Bronchus fibroblast of lung (primary cell): ENCODE results near the gene ZFP36L2. TPM values are rescaled to one million over a fixed set of nuclear protein-coding genes. Genes with fewer than 3 reads are reported as not detected.

Source experiments
- total RNA-seq: library from RNA; depleted of rRNA; stranded (reverse); fragments of >200 nt; gene quantifications from 2 replicates; pipeline ENCODE4 v1.2.3, GENCODE V29; 2015

ZFP36L2 gene, protein sequence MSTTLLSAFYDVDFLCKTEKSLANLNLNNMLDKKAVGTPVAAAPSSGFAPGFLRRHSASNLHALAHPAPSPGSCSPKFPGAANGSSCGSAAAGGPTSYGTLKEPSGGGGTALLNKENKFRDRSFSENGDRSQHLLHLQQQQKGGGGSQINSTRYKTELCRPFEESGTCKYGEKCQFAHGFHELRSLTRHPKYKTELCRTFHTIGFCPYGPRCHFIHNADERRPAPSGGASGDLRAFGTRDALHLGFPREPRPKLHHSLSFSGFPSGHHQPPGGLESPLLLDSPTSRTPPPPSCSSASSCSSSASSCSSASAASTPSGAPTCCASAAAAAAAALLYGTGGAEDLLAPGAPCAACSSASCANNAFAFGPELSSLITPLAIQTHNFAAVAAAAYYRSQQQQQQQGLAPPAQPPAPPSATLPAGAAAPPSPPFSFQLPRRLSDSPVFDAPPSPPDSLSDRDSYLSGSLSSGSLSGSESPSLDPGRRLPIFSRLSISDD
- 19.3 and 20.8 TPM in 2 replicates for total RNA-seq

DNA sequence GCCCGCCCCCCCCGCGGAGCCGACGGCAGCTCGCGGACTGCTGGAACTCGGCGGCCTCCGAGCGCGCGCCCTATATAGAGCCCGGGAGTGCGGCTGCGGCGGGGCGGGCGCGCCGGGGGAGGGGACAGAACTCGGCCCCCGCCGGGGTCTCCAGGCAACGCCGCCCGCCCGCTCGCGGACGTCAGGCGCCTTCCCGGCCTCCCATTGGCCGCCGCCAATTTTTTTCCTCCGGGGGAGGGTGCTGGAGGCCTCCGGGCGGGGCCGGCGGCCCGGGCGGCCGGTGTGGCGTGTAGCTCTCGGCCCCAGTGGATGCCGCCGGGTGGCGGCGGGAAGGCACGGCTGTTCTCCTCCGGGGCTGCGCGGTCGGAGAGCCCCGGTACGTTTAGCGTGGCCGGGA, at the start of gene ZFP36L2:
Gene ZFP36L2 (minus strand): TSS at position 49 of the 397 bp plus-strand sequence. CDS start 291 bp downstream, outside the sequence.

